Activated B cell treated with CpG ODN at 0.5 μM for 24 hours (primary cell): ENCODE results near the gene R3HDM2. TPM values are rescaled to one million over a fixed set of nuclear protein-coding genes. Genes with fewer than 3 reads are reported as not detected.

Experiments used
- ATAC-seq: fragments of 200-7000 bp; cut with Tn5 transposase; one replicate; pipeline ENCODE4 v1.10.0; 2021; ENCODE audit warnings: low read depth, mild to moderate bottlenecking, moderate library complexity
- CTCF ChIA-PET: fragments of 350-600 bp; sonication (Branson Sonifier 250); formaldehyde crosslinking; loops from one replicate; lab custom pipeline; 2021; ENCODE audit warnings: antibody characterized with exemption; lab: Charles Lee
- POLR2A ChIA-PET: fragments of 350-600 bp; sonication (Branson Sonifier 250); formaldehyde crosslinking; loops from one replicate; lab custom pipeline; 2021; ENCODE audit warnings: antibody characterized with exemption; lab: Charles Lee
- DNase-seq: peaks from one replicate; pipeline ENCODE4 v3.0.0; 2022
- H3K27ac Mint-ChIP-seq: one replicate; pipeline ENCODE4 v1.8.0; 2020; ENCODE audit warnings: mixed read lengths
- H3K27me3 Mint-ChIP-seq: one replicate; pipeline ENCODE4 v1.8.0; 2021; ENCODE audit warnings: mixed read lengths
- H3K36me3 Mint-ChIP-seq: one replicate; pipeline ENCODE4 v1.8.0; 2021; ENCODE audit warnings: low read depth, mixed read lengths
- H3K4me1 Mint-ChIP-seq: one replicate; pipeline ENCODE4 v1.8.0; 2021; ENCODE audit warnings: mixed read lengths
- H3K4me3 Mint-ChIP-seq: one replicate; pipeline ENCODE4 v1.8.0; 2020; ENCODE audit warnings: mild to moderate bottlenecking, mixed read lengths
- H3K9me3 Mint-ChIP-seq: one replicate; pipeline ENCODE4 v1.8.0; 2020; ENCODE audit warnings: mixed read lengths
- CTCF ChIP-seq: fragments of 200-600 bp; IDR thresholded peaks from one replicate; pipeline ENCODE4 v1.8.0; 2022; ENCODE audit warnings: antibody characterized with exemption, mild to moderate bottlenecking
- intact Hi-C: fragments of 100-400 bp; cut with micrococcal nuclease; formaldehyde crosslinking; loops from one replicate; pipeline ENCODE4 v1.15.1; 2024
- total RNA-seq: library from RNA; stranded (reverse); gene quantifications from 2 replicates; pipeline ENCODE4 v1.2.3, GENCODE V29; 2022

The R3HDM2 gene
- total RNA-seq, 1 donor from 2014 or later: 75.6 TPM

GRCh38 chr12:57254506-57255280, 176.2 kb downstream of the R3HDM2 start:
- intact Hi-C loops: no loop called here
- no peaks in the 10 kb centered on the region for H3K27me3 Mint-ChIP-seq
- ATAC-seq: no peak
- ChIA-PET CTCF (no interaction called here), POLR2A (no interaction called here)
- H3K36me3 Mint-ChIP-seq: peaks cover 49% of the 10 kb centered on the region
- TF ChIP-seq CTCF: no peak
- H3K4me3 Mint-ChIP-seq: no peak overlapping the region
- DNase-seq: no peak
- H3K9me3 Mint-ChIP-seq: no peaks in the 10 kb centered on the region
- H3K4me1 Mint-ChIP-seq: no peaks in the 10 kb centered on the region
- H3K27ac Mint-ChIP-seq: no peak overlapping the region

DNA sequence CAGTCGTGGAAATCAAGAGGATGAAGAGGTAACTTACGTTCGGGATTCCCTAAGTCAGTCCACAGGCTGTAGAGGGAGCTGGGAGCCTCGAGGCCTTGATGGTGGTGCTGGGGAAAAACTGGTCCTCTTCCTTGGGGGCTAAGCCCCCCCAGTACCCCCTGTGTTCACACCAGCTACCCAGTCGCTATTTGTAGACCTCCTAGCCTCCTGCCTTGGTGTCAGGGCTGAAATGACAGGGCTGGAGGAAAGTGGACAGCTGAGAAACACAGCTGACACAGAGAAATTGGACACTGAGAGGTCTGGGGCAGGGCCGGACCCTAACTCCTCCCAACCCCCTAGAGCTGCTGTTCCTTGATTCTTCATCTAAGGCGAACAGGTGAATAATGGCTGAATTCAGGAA, 179.9 kb downstream of the R3HDM2 start, which contains the start of gene STAC3:
Gene STAC3, minus strand, starts transcription at position 232 of the 400 bp plus-strand sequence. CDS start 1,551 bp downstream, outside the sequence.
- Mint-ChIP-seq H3K9me3 (no peaks in the 10 kb centered on the region), H3K36me3 (peaks cover 19% of the 10 kb centered on the region), H3K4me3 (no peak within 1 kb of the TSS), H3K27ac (no peak within 1 kb of the TSS), H3K27me3 (no peaks in the 10 kb centered on the region), H3K4me1 (peaks cover 8% of the 10 kb centered on the region)
- intact Hi-C loops: no loop called here
- ChIA-PET POLR2A (no interaction called here), CTCF (interaction anchor here (2.9 kb wide), 1 partner anchor 11 kb away, joined by 9 read pairs; no protein-coding TSS in a partner anchor)
- TF ChIP-seq CTCF: no peak
- no peak for DNase-seq
- ATAC-seq: no peak

- H3K4me1 Mint-ChIP-seq: peaks cover 8% of the 10 kb centered on the region
- no peaks in the 10 kb centered on the region for H3K9me3 Mint-ChIP-seq
- intact Hi-C loops: no loop called here
- no peak for TF ChIP-seq CTCF
- DNase-seq (no peak), ATAC-seq (no peak)
- H3K27me3 Mint-ChIP-seq: no peaks in the 10 kb centered on the region
- H3K27ac Mint-ChIP-seq: no peak overlapping the region
- peaks cover 15% of the 10 kb centered on the region for H3K36me3 Mint-ChIP-seq
- no peak overlapping the region for H3K4me3 Mint-ChIP-seq
- ChIA-PET CTCF (interaction anchor here (2.9 kb wide), 1 partner anchor 11 kb away, joined by 9 read pairs; no protein-coding TSS in a partner anchor), POLR2A (no interaction called here)
Observed at GRCh38 chr12:57250541-57250940, 180.3 kb downstream of the R3HDM2 start.

DNA sequence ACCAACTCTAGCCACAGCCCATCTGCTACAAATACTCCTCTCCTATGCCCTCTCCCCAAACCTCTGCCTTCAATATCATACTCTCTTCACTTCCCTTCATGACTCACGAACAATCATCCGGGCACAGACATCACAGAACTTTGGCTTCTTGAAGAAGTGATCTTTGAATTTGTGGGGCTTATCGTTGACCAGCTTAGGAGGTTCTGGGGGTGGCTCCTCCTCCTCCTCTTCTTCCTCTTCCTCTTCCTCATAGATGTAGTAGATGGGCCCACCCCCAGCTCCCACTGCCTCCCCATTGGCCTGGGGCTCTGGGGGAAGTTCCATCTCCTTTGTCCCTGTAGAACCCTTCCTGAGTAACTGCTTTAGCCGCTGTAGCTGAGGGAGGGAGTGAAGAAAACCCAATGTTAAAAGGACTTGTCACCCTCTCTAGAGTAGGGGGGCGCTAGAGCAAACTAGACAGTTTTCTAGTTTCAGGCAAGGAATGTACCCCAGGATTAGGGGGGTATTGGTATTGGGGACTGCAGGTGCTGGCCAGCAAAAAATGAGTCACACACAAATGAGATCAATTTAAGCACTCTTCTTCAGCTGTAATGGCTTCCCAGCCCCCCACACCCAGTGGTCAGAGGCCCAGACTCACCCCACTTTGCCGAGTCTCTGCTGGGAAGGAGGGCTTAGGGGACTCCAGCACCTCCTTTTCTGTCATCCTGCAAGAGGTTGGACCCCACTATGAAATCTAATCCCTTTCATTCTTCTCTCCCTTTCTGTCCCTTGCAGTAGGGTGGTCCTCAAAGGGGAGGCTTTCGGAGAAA, 181.7 kb downstream of the R3HDM2 start:
- POLR2A ChIA-PET: no interaction called here
- no peaks in the 10 kb centered on the region for H3K9me3 Mint-ChIP-seq
- peaks cover 10% of the 10 kb centered on the region for H3K4me1 Mint-ChIP-seq
- DNase-seq: no peak
- TF ChIP-seq CTCF: no peak
- H3K27me3 Mint-ChIP-seq: peaks cover 3% of the 10 kb centered on the region
- peaks cover 9% of the 10 kb centered on the region for H3K36me3 Mint-ChIP-seq
- intact Hi-C loops: loop anchor here (10.0 kb wide), 1 partner anchor 614 kb away; the partner anchor contains the start of gene BAZ2A
- CTCF ChIA-PET: interaction anchor here (1.1 to 3.1 kb wide), 3 partner anchors 9 to 207 kb away, joined by 3 to 15 read pairs (median 9); no protein-coding TSS in a partner anchor
- peak; percentile 21 for ATAC-seq
- H3K4me3 Mint-ChIP-seq: peak overlapping the region; percentile 29
- no peak overlapping the region for H3K27ac Mint-ChIP-seq
